Measurements from ENCODE around the gene SLC2A14.

DNA sequence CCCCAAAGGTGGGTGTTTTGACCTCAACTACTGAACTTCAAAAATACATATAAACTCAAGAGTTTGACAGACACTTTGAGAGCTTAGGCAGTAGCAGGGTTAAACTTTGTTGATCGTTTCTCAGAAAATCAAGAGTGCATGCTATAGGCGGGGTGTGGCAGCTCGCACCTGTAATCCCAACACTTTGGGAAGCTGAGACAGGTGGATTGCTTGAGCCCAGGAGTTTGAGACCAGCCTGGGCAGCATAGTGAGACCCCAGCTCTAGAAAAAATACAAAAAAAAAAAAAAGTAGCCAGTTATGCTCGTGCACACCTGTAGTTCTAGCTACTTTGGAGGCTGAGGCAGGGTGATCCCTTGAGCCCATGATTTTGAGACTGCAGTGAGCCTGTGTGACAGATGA lies 71.3 kb downstream of the SLC2A14 start:
- no peak for TF ChIP-seq CTCF (IDR thresholded peaks at IDR 0.05)
- TF ChIP-seq POLR2A (IDR thresholded peaks at IDR 0.05), result no peak
- TF ChIP-seq EP300 (IDR thresholded peaks at IDR 0.05), result no peak
- TF ChIP-seq POLR2AphosphoS5 (IDR thresholded peaks at IDR 0.05), result no peak
